Spleen (tissue), 7 donors: ENCODE measurements around the gene ATP5F1D.

Experiments
- POLR2A ChIP-seq, 3 donors: fragments of 450-650 bp; IDR thresholded peaks; one replicate each; pipeline ENCODE4 v1.5.1; 2017; ENCODE audit warnings: antibody characterized with exemption in 3 of 3, mild to moderate bottlenecking in 1 of 3
- POLR2AphosphoS5 ChIP-seq, 3 donors: sonication (generic); formaldehyde crosslinking; IDR thresholded peaks; one replicate each; pipeline ENCODE4 v1.5.1; 2017; ENCODE audit warnings: antibody characterized with exemption in 3 of 3
- TF ChIP-seq, protein P1 (sequence below), 11 experiments: fragments of 200-600 bp in 7 of 11; fragments of 450-650 bp in 4 of 11; sonication (generic) in 4 of 11; IDR thresholded peaks in 8 of 11; conservative IDR thresholded peaks in 3 of 11; 1 replicate in 7 of 11; 2 replicates in 4 of 11; pipeline versions ENCODE4 v1.4.0 to v1.8.0; 2016 to 2021; ENCODE audit warnings: antibody characterized with exemption in 11 of 11, inconsistent platforms in 4 of 11, mild to moderate bottlenecking in 1 of 11
- donor health status: DM: no; HTN: no; CAD: no; lungs with moderate emphysema.
- donor health status: DM: no; HTN: no; CAD: no.
- donor health status: DM: no; HTN: no; CAD: no.

DNA sequence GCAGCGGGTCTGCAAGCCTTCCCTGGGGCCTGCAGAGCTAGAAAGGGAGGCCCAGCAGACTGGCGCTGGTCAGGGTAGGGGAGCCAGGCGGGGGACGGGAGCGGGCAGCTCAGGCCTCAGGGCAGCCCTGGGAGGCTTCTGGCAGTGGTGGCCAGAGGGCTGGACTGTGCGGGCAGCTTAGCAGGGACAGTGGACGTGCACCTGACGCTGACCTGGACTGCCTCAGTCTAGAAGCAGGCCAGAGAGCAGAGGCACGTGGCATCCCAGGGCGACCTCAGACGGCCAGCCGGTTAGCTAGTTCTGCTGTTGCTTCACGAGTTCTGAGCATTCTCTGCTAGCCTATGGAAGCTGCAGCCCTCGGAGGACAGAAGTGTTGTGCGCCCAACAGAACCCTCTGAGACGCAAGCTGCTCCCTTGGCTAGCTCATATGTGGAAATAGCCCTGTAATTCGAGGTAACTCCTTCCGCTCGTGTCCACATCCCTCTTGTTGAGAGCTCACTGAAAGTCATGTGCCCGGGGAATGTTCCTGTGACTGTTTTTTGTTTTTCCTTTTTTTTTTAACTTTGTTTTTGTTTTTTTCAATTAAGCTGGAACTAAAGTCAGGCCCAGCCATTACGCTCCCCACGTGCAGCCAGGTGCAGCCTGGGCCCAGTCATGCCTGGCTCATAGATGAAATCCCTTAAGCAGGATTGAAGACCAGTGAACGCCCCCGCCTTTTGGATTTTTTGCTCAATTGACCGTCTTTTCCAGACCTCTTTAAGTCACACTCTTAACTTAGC, 31.9 kb downstream of the ATP5F1D start:
- TF ChIP-seq, protein P1, sequence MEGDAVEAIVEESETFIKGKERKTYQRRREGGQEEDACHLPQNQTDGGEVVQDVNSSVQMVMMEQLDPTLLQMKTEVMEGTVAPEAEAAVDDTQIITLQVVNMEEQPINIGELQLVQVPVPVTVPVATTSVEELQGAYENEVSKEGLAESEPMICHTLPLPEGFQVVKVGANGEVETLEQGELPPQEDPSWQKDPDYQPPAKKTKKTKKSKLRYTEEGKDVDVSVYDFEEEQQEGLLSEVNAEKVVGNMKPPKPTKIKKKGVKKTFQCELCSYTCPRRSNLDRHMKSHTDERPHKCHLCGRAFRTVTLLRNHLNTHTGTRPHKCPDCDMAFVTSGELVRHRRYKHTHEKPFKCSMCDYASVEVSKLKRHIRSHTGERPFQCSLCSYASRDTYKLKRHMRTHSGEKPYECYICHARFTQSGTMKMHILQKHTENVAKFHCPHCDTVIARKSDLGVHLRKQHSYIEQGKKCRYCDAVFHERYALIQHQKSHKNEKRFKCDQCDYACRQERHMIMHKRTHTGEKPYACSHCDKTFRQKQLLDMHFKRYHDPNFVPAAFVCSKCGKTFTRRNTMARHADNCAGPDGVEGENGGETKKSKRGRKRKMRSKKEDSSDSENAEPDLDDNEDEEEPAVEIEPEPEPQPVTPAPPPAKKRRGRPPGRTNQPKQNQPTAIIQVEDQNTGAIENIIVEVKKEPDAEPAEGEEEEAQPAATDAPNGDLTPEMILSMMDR (IDR thresholded peaks at IDR 0.05 in 8 of 11, conservative IDR thresholded peaks at IDR 0.05 in 3 of 11), result no peak
- TF ChIP-seq POLR2AphosphoS5 (IDR thresholded peaks at IDR 0.05) (peak; percentile 27 to 75 (median 60)), POLR2A (IDR thresholded peaks at IDR 0.05) (no peak)
